Measurements from ENCODE around the gene RCCD1.
"Not testable (repeated sequence)": the region's sequence is repeated elsewhere in the genome, so short reads cannot be mapped to it uniquely, and the experiment has no call there.

RCCD1 gene

DNA sequence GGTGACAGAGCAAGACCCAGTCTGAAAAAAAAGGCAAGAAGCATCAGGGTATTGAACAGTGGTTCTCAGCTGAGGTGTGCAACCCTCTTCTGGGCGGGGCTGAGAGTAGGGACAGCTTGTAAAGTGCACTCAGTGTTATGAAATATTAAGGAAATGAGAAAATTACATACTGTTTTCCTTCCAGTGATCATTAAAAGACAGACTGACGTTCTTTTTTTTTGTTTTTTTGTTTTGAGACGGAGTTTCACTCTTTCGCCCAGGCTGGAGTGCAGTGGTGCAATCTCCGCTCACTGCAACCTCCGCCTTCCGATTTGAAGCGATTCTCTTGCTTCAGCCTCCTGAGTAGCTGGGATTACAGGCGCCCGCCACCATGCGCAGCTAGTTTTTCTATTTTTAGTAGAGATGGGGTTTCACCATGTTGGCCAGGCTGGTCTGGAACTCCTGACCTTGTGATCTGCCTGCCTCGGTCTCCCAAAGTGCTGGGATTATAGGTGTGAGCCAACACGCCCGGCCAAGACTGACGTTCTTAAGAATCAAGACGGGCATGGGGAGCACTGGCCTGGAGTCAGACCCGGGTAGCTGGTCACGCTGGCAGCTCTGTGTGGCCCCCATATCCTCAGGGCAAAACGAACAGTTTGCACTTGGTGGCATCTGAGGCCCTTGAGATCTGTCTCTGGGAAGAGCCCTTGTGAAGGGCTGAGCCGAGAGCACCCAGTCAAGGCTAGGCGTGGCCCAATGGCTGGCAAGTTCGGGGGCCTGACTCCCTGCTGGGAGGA, 40.2 kb upstream of the RCCD1 start:
- Mint-ChIP-seq H3K27me3 (ENCODE audit: low read depth) (no peaks in the 10 kb centered on the region), H3K27ac (no peak overlapping the region), H3K9me3 (no peaks in the 10 kb centered on the region), H3K4me3 (no peak overlapping the region), H3K4me1 (ENCODE audit: low read depth) (no peaks in the 10 kb centered on the region), H3K36me3 (ENCODE audit: low read depth) (peaks cover 57% of the 10 kb centered on the region)

- peaks cover 65% of the 10 kb centered on the region for H3K36me3 Mint-ChIP-seq (ENCODE audit: low read depth)
- H3K4me3 Mint-ChIP-seq, result no peak overlapping the region
- H3K27me3 Mint-ChIP-seq (ENCODE audit: low read depth), result no peaks in the 10 kb centered on the region
- no peak overlapping the region for H3K27ac Mint-ChIP-seq
- H3K4me1 Mint-ChIP-seq (ENCODE audit: low read depth), result peaks cover 3% of the 10 kb centered on the region
- no peaks in the 10 kb centered on the region for H3K9me3 Mint-ChIP-seq
Measured at GRCh38 chr15:90915216-90915807, 39.4 kb upstream of the RCCD1 start.

DNA sequence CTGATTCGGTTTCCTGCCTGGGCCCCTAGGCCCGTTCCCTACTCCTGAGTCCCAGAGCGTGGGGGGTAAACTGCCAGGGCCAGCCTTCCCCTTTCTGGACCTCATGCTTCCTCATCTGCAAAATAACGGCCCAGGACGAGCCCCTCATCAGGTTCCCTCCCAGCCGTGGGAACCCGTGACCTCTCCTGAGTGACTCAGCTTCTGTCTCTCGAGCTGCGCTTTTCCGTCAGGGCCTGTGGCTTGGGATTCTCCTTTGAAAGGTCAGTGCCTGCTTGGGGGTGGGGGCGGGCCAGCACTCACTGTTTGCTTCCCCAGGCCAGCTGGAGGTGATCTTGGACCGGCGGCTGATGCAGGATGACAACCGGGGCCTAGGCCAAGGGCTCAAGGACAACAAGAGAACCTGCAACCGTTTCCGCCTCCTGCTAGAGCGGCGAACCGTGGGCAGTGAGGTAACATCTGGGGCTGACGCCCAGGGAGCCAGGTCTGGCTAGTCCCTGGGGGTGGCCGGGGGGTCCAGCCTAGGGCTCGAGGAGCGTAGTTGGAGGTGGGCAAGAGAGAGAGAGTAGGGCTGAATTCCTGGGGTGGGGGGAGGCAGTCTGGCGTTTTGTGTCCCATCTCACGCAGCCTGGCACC, 38.8 kb upstream of the RCCD1 start:
- Mint-ChIP-seq H3K27ac (no peak overlapping the region), H3K27me3 (ENCODE audit: low read depth) (no peaks in the 10 kb centered on the region), H3K36me3 (ENCODE audit: low read depth) (peaks cover 67% of the 10 kb centered on the region), H3K4me1 (ENCODE audit: low read depth) (peaks cover 3% of the 10 kb centered on the region), H3K9me3 (no peaks in the 10 kb centered on the region), H3K4me3 (no peak overlapping the region)

DNA sequence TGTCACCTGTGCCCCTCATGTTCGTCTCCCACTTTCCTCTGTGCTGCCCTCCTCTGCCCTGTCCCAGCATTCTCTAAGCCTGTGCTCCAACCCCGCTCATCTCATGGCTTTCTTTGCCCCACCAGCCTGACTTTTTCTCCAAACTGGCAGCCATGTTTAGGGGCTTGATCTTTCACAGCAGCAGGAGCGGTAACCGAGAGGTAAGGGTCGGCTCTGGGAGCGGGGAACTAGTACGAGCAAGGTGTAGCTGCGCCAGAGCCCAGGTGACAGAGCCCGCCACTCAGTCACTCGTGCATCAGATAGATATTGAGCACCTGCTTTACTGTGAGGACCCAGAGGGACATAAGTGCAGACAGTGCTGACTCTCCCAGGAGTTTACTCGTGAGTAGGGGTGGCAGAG, 38.2 kb upstream of the RCCD1 start:
- Mint-ChIP-seq H3K27me3 (ENCODE audit: low read depth) (no peaks in the 10 kb centered on the region), H3K4me3 (no peak overlapping the region), H3K4me1 (ENCODE audit: low read depth) (peaks cover 6% of the 10 kb centered on the region), H3K36me3 (ENCODE audit: low read depth) (peaks cover 70% of the 10 kb centered on the region), H3K9me3 (no peaks in the 10 kb centered on the region), H3K27ac (no peak overlapping the region)

- Mint-ChIP-seq H3K36me3 (ENCODE audit: low read depth) (peaks cover 77% of the 10 kb centered on the region), H3K4me3 (no peak overlapping the region), H3K4me1 (ENCODE audit: low read depth) (peaks cover 15% of the 10 kb centered on the region), H3K27me3 (ENCODE audit: low read depth) (no peaks in the 10 kb centered on the region), H3K9me3 (no peaks in the 10 kb centered on the region), H3K27ac (no peak overlapping the region)
Measured at GRCh38 chr15:90917569-90917968, 37.1 kb upstream of the RCCD1 start.

GRCh38 chr15:90918034-90918788, 36.5 kb upstream of the RCCD1 start:
- Mint-ChIP-seq H3K4me1 (ENCODE audit: low read depth) (peaks cover 19% of the 10 kb centered on the region), H3K9me3 (no peaks in the 10 kb centered on the region), H3K36me3 (ENCODE audit: low read depth) (peaks cover 75% of the 10 kb centered on the region), H3K4me3 (no peak overlapping the region), H3K27me3 (ENCODE audit: low read depth) (no peaks in the 10 kb centered on the region), H3K27ac (no peak overlapping the region)

DNA sequence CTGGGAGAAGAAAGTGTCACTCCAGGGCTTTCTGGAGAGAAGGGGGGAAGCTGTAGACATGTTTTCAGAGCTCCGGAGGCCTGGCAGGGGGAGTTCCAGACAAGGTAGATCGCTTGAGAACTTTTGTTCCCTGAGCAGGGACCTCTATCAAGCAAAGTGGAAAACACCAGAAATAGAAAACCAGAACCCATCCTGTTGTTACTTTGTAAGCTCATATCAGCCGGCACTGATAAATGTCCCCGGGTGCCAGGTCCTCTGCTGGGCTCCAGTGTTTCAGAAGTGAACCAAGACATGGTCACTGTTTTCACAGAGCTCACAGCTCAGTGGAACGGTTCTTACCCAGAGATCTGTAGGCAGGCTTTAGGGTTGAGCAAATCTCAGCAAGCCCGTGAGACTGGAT, 35.8 kb upstream of the RCCD1 start:
- Mint-ChIP-seq H3K27me3 (ENCODE audit: low read depth) (no peaks in the 10 kb centered on the region), H3K4me1 (ENCODE audit: low read depth) (peaks cover 24% of the 10 kb centered on the region), H3K27ac (no peak overlapping the region), H3K9me3 (no peaks in the 10 kb centered on the region), H3K36me3 (ENCODE audit: low read depth) (peaks cover 69% of the 10 kb centered on the region), H3K4me3 (no peak overlapping the region)

DNA sequence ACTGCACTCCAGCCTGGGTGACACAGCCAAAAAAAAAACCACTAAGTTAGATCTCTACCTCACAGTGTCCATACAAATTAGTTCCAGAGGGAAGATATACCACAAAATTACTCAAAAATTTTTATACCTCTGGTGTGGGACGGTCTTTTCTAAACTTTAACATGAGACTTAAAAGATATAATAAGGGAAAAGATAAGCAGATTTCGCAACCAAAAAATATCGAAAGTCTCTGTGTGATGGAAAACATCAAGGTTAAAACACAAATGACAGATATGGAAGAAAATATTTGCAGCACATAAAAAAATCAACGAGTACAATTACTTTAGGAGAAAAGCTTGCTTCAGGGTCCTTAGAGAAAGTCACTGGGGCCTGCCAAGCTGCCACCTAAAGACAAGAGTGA, 32.8 kb upstream of the RCCD1 start:
- no peaks in the 10 kb centered on the region for H3K27me3 Mint-ChIP-seq (ENCODE audit: low read depth)
- H3K4me1 Mint-ChIP-seq (ENCODE audit: low read depth), result peaks cover 38% of the 10 kb centered on the region
- no peaks in the 10 kb centered on the region for H3K9me3 Mint-ChIP-seq
- no peak overlapping the region for H3K4me3 Mint-ChIP-seq
- peak overlapping the region; percentile 55 for H3K27ac Mint-ChIP-seq
- H3K36me3 Mint-ChIP-seq (ENCODE audit: low read depth), result peaks cover 48% of the 10 kb centered on the region

DNA sequence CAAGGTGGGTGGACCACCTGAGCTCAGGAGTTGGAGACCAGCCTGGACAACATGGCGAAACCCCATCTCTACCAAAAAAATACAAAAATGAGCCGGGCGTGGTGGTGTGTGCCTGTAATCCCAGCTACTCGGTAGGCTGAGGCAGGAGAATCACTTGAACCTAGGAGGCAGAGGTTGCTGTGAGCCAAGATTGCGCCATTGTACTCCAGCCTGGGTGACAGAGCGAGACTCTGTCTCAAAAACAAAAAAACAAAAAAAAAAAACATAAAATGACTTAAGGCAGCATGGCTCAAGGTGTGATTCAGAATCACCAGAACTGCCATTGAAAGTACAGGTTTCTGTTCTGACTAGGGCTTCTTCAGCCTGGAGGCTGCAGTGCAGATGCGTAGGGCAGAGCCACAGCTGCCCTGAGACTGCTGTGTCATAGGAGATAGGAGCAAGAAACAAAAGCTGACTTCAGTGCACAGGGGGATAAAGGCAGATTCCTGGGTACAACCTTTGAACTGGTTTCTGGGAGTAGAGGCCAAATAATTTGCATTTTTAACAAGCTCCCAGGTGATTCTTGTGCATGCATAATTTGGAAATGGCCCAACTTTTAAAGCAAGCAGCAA, 31.9 kb upstream of the RCCD1 start:
- peak overlapping the region; percentile 5 for H3K4me3 Mint-ChIP-seq
- not testable (repeated sequence) for H3K27me3 Mint-ChIP-seq (ENCODE audit: low read depth); H3K9me3 Mint-ChIP-seq
- peaks cover 38% of the 10 kb centered on the region for H3K4me1 Mint-ChIP-seq (ENCODE audit: low read depth)
- H3K36me3 Mint-ChIP-seq (ENCODE audit: low read depth), result peaks cover 41% of the 10 kb centered on the region
- peak overlapping the region; percentile 84 for H3K27ac Mint-ChIP-seq

DNA sequence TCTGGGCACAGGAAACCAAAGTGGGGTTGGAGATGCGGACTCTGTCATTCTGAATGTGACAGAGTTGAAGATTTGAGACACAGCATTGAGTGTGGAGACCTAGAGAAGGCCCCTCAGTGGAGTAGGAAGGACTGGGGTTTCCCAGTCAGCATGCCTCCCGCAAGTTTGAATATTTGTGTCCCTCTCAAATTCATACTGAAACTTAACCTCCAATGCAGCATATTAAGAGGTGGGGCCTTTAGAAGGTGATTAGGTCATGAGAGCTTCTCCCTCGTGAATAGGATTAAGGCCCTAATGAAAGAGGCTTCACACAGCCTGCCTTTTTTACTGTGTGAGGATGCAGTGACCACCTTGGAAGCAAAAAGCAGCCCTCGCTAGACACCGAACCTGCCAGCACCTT, 30.3 kb upstream of the RCCD1 start:
- H3K36me3 Mint-ChIP-seq (ENCODE audit: low read depth), result peaks cover 32% of the 10 kb centered on the region
- H3K4me3 Mint-ChIP-seq, result peak overlapping the region; percentile 18
- no peaks in the 10 kb centered on the region for H3K9me3 Mint-ChIP-seq
- H3K27me3 Mint-ChIP-seq (ENCODE audit: low read depth), result no peaks in the 10 kb centered on the region
- peak overlapping the region; percentile 84 for H3K27ac Mint-ChIP-seq
- H3K4me1 Mint-ChIP-seq (ENCODE audit: low read depth), result peaks cover 45% of the 10 kb centered on the region

DNA sequence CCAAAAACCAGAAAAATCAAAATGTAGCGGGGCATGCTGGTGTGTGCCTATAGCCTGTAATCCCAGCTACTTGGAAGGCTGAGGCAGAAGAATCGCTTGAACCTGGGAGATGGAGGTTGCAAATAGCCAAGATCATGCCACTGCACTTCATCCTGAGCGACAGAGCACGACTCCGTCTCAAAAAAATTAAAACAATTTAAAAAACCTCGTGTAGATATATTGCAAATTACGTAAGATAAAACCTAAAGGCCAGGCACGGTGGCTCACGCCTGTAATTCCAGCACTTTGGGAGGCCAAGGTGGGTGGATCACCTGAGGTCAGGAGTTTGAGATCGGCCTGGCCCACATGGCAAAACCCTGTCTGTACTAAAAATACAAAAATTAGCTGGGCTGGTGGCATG, 27.9 kb upstream of the RCCD1 start:
- H3K4me3 Mint-ChIP-seq; H3K27me3 Mint-ChIP-seq (ENCODE audit: low read depth); H3K9me3 Mint-ChIP-seq; H3K27ac Mint-ChIP-seq: not testable (repeated sequence)
- Mint-ChIP-seq H3K4me1 (ENCODE audit: low read depth) (peaks cover 54% of the 10 kb centered on the region), H3K36me3 (ENCODE audit: low read depth) (peaks cover 12% of the 10 kb centered on the region)

GRCh38 chr15:90928106-90928505, 26.6 kb upstream of the RCCD1 start:
- not testable (repeated sequence) for H3K9me3 Mint-ChIP-seq; H3K36me3 Mint-ChIP-seq (ENCODE audit: low read depth); H3K27me3 Mint-ChIP-seq (ENCODE audit: low read depth)
- Mint-ChIP-seq H3K4me3 (peak overlapping the region; percentile 67), H3K4me1 (ENCODE audit: low read depth) (peaks cover 47% of the 10 kb centered on the region), H3K27ac (peak overlapping the region; percentile 71)

DNA sequence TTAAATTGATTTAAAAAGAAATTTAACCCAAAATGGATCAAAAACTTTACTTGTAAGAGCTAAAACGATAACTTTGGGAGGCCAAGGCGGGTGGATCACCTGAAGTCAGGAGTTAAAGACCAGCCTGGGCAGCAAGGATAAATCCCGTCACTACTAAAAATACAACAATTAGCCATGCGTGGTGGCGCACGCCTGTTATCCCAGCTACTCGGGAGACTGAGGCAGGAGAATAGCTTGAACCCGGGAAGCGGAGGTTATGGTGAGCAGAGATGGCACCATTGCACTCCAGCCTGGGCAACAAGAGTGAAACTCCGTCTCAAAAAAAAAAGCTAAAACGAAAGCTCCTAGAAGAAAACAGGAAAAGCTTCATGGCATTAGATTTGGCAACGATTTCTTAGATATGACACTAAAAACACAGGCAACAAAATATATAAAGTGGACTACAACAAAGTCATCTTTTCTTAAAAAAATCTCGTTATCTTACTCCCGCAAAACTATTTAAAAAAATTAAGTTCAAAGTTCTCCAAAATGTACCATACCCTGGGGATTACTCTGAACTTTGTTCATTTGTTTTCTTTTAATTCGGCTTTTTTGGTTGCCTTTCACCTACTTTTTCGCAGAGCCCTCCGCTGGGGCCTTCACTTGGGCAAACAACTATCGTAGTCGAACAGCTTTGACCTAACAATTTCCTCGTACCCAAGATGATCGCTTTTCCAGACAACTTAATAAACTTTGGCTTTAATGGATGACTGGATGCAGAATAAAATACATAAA, 25.3 kb upstream of the RCCD1 start:
- peak overlapping the region; percentile 98 for H3K4me3 Mint-ChIP-seq
- peaks cover 5% of the 10 kb centered on the region for H3K36me3 Mint-ChIP-seq (ENCODE audit: low read depth)
- peaks cover 48% of the 10 kb centered on the region for H3K4me1 Mint-ChIP-seq (ENCODE audit: low read depth)
- no peaks in the 10 kb centered on the region for H3K27me3 Mint-ChIP-seq (ENCODE audit: low read depth)
- H3K9me3 Mint-ChIP-seq, result no peaks in the 10 kb centered on the region
- peak overlapping the region; percentile 100 for H3K27ac Mint-ChIP-seq
